Measurements from ENCODE around the gene CSNK1D. TPM values are rescaled to one million over a fixed set of nuclear protein-coding genes. Genes with fewer than 3 reads are reported as not detected.

CSNK1D gene
- polyA plus RNA-seq, 1 donor from 2014 or later: 29.9 TPM

DNA sequence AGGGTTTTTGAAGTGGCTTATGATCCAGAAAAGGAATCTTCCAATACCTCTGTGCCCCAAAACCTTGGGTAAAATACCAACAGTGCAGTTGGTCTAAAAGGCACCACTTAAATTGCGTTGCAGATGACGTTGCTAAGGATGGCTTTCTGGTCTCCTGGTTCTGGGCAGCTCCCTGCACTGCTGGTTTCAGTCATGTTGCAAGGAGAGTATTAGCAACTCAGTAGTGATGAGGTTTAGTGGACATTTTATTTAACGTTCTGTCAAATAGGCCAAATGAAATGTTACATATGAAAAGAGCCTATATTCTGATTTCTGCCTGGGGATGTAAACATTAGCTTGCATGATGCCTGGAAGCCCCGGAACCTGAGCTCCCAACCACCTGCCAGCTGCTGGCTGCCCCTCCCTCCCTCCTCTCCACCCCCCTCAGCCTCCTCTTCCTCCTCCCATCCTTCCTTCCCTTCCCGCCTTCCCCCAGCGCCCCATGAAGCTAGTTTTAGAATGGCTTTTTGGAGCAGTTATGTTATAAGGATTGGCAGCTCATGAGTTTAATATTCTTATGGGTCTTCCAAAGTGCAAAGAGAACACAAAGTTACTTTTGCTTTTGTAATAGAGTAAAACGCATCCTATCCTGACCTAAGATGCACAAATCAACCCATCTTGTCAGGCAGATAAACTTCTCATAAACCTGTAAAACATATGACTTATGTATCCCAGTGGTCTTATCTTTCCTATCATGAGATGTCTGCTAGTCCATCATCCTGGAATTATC is 23.2 kb upstream of the CSNK1D start:
- Histone ChIP-seq H3K27ac (ENCODE audit: low read length) (no peak overlapping the region), H3K27me3 (ENCODE audit: insufficient read depth, low read depth, low read length) (no peaks in the 10 kb centered on the region), H3K9ac (ENCODE audit: low read length) (no peak overlapping the region), H3K4me3 (ENCODE audit: low read length) (no peak overlapping the region), H3K79me2 (replicated peaks; ENCODE audit: insufficient read depth, low read length) (no peaks in the 10 kb centered on the region), H3K9me2 (ENCODE audit: insufficient read depth, low read length) (no peaks in the 10 kb centered on the region), H3K36me3 (ENCODE audit: insufficient read depth, low read length) (no peaks in the 10 kb centered on the region), H3K4me2 (ENCODE audit: low read length) (no peak overlapping the region), H3F3A (ENCODE audit: insufficient read depth, low read length, poor library complexity, severe bottlenecking) (peaks cover 2% of the 10 kb centered on the region), H4K20me1 (ENCODE audit: insufficient read depth) (no peaks in the 10 kb centered on the region), H3K9me3 (ENCODE audit: low read length) (no peaks in the 10 kb centered on the region), H2AFZ (ENCODE audit: low read depth, low read length) (no peak overlapping the region)
- TF ChIP-seq, protein P1, sequence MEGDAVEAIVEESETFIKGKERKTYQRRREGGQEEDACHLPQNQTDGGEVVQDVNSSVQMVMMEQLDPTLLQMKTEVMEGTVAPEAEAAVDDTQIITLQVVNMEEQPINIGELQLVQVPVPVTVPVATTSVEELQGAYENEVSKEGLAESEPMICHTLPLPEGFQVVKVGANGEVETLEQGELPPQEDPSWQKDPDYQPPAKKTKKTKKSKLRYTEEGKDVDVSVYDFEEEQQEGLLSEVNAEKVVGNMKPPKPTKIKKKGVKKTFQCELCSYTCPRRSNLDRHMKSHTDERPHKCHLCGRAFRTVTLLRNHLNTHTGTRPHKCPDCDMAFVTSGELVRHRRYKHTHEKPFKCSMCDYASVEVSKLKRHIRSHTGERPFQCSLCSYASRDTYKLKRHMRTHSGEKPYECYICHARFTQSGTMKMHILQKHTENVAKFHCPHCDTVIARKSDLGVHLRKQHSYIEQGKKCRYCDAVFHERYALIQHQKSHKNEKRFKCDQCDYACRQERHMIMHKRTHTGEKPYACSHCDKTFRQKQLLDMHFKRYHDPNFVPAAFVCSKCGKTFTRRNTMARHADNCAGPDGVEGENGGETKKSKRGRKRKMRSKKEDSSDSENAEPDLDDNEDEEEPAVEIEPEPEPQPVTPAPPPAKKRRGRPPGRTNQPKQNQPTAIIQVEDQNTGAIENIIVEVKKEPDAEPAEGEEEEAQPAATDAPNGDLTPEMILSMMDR (IDR thresholded peaks at IDR 0.05; ENCODE audit: poor library complexity, severe bottlenecking): no peak
- TF ChIP-seq, protein P2, sequence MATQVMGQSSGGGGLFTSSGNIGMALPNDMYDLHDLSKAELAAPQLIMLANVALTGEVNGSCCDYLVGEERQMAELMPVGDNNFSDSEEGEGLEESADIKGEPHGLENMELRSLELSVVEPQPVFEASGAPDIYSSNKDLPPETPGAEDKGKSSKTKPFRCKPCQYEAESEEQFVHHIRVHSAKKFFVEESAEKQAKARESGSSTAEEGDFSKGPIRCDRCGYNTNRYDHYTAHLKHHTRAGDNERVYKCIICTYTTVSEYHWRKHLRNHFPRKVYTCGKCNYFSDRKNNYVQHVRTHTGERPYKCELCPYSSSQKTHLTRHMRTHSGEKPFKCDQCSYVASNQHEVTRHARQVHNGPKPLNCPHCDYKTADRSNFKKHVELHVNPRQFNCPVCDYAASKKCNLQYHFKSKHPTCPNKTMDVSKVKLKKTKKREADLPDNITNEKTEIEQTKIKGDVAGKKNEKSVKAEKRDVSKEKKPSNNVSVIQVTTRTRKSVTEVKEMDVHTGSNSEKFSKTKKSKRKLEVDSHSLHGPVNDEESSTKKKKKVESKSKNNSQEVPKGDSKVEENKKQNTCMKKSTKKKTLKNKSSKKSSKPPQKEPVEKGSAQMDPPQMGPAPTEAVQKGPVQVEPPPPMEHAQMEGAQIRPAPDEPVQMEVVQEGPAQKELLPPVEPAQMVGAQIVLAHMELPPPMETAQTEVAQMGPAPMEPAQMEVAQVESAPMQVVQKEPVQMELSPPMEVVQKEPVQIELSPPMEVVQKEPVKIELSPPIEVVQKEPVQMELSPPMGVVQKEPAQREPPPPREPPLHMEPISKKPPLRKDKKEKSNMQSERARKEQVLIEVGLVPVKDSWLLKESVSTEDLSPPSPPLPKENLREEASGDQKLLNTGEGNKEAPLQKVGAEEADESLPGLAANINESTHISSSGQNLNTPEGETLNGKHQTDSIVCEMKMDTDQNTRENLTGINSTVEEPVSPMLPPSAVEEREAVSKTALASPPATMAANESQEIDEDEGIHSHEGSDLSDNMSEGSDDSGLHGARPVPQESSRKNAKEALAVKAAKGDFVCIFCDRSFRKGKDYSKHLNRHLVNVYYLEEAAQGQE (IDR thresholded peaks at IDR 0.05; ENCODE audit: borderline replicate concordance): no peak
- TF ChIP-seq TAF1 (IDR thresholded peaks at IDR 0.05; ENCODE audit: low read depth): no peak
- TF ChIP-seq EP300 (conservative IDR thresholded peaks at IDR 0.05; ENCODE audit: poor library complexity, severe bottlenecking): no peak
- TF ChIP-seq MXI1 (conservative IDR thresholded peaks at IDR 0.05; ENCODE audit: poor library complexity, severe bottlenecking): no peak
- TF ChIP-seq POLR2AphosphoS5 (IDR thresholded peaks at IDR 0.05): no peak
- TF ChIP-seq EZH2 (IDR thresholded peaks at IDR 0.05; ENCODE audit: borderline replicate concordance, insufficient read depth, low read length, poor library complexity, severe bottlenecking): no peak
- TF ChIP-seq SMC3 (conservative IDR thresholded peaks at IDR 0.05; ENCODE audit: poor library complexity): no peak
- no peak for TF ChIP-seq RAD21 (conservative IDR thresholded peaks at IDR 0.05)

DNA sequence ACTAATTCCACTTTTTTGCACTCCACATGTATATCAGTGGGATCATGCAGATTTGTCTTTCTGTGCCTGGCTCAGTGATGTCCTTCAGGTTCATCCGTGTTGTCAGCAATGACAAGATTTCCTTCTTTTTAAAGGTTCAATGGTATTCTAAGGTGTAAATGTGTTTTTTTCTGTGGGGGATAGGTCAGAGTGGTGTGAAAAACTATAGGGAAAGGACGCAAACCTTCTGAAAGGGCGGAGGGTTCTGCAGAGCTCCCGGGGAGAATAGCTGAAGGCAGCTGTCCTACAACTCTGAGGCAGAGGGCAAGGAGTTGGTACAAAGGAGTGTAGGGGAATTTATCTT is 21.9 kb upstream of the CSNK1D start:
- H4K20me1 ChIP-seq (ENCODE audit: insufficient read depth): no peaks in the 10 kb centered on the region
- H3F3A ChIP-seq (ENCODE audit: insufficient read depth, low read length, poor library complexity, severe bottlenecking): peaks cover 2% of the 10 kb centered on the region
- no peak overlapping the region for H2AFZ ChIP-seq (ENCODE audit: low read depth, low read length)
- H3K4me3 ChIP-seq (ENCODE audit: low read length): no peak overlapping the region
- no peaks in the 10 kb centered on the region for H3K9me3 ChIP-seq (ENCODE audit: low read length)
- no peak overlapping the region for H3K4me2 ChIP-seq (ENCODE audit: low read length)
- no peak overlapping the region for H3K9ac ChIP-seq (ENCODE audit: low read length)
- H3K9me2 ChIP-seq (ENCODE audit: insufficient read depth, low read length): no peaks in the 10 kb centered on the region
- H3K36me3 ChIP-seq (ENCODE audit: insufficient read depth, low read length): no peaks in the 10 kb centered on the region
- H3K27ac ChIP-seq (ENCODE audit: low read length): no peak overlapping the region
- no peaks in the 10 kb centered on the region for H3K79me2 ChIP-seq (replicated peaks; ENCODE audit: insufficient read depth, low read length)
- TF ChIP-seq EZH2 (IDR thresholded peaks at IDR 0.05; ENCODE audit: borderline replicate concordance, insufficient read depth, low read length, poor library complexity, severe bottlenecking) (no peak), TAF1 (IDR thresholded peaks at IDR 0.05; ENCODE audit: low read depth) (no peak), RAD21 (conservative IDR thresholded peaks at IDR 0.05) (no peak), MXI1 (conservative IDR thresholded peaks at IDR 0.05; ENCODE audit: poor library complexity, severe bottlenecking) (no peak), POLR2AphosphoS5 (IDR thresholded peaks at IDR 0.05) (no peak), SMC3 (conservative IDR thresholded peaks at IDR 0.05; ENCODE audit: poor library complexity) (no peak), EP300 (conservative IDR thresholded peaks at IDR 0.05; ENCODE audit: poor library complexity, severe bottlenecking) (no peak)
- TF ChIP-seq, protein P2 (IDR thresholded peaks at IDR 0.05; ENCODE audit: borderline replicate concordance): no peak
- TF ChIP-seq, protein P1 (IDR thresholded peaks at IDR 0.05; ENCODE audit: poor library complexity, severe bottlenecking): no peak
- no peaks in the 10 kb centered on the region for H3K27me3 ChIP-seq (ENCODE audit: insufficient read depth, low read depth, low read length)

Data from neural cell (in vitro differentiated cells).